ENCODE results near the gene IL21R. TPM values are rescaled to one million over a fixed set of nuclear protein-coding genes. Genes with fewer than 3 reads are reported as not detected.

The IL21R gene
- total RNA-seq, 1 experiment from 2014 or later: 3.8 TPM

DNA sequence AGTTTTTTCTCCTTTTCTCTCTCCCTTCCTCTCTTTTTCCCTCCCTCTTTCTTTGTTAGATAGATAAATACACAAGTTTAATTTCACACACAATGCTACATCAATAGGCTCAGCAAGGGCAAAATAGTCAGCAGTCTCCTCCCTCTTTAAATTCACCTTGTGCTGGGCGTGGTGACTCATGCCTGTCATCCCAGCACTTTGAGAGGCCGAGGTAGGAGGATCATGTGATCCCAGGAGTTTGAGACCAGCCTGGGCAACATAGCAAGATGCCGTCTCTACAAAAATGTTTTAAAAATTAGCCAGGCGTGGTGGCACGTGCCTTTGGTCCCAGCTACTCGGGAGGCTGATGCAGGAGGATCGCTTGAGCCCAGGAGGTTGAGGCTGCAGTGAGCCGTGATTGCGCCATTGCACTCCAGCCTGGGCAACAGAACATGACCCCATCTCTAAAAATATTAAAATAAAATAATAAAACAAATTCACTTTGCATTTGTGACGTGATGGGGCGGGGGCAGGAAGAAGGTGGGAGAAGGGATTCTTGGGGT lies 27.4 kb downstream of the IL21R start:
- intact Hi-C loops (cut with micrococcal nuclease; ENCODE audit: unreplicated experiment): no loop called here
- Histone ChIP-seq H3K9me2 (ENCODE audit: insufficient read depth) (no peaks in the 10 kb centered on the region), H3K4me3 (no peak overlapping the region), H3K4me1 (replicated peaks; ENCODE audit: insufficient read depth) (no peaks in the 10 kb centered on the region), H3K27ac (no peak overlapping the region), H3K36me3 (ENCODE audit: low read depth) (no peaks in the 10 kb centered on the region), H4K20me1 (ENCODE audit: insufficient read depth) (no peaks in the 10 kb centered on the region), H3F3A (ENCODE audit: insufficient read depth, low read depth) (peaks cover 6% of the 10 kb centered on the region; the same call in 1 of the 2 replicates), H3K27me3 (ENCODE audit: insufficient read depth, low read depth) (peaks cover 23% of the 10 kb centered on the region; the same call in 1 of the 2 replicates), H3K4me2 (no peak overlapping the region), H2AFZ (no peak overlapping the region), H3K79me2 (ENCODE audit: low read depth) (no peaks in the 10 kb centered on the region), H3K9me3 (ENCODE audit: insufficient read depth, low read depth) (no peaks in the 10 kb centered on the region)
- DNase-seq: no peak
- BruUV-seq (replicated peaks): no TSS peak
- ChIA-PET POLR2A (ENCODE audit: unreplicated experiment) (no interaction called here), CTCF (no interaction called here)
- no peak for TF ChIP-seq EZH2 (IDR thresholded peaks at IDR 0.05; ENCODE audit: low read depth)
- TF ChIP-seq, protein P1, sequence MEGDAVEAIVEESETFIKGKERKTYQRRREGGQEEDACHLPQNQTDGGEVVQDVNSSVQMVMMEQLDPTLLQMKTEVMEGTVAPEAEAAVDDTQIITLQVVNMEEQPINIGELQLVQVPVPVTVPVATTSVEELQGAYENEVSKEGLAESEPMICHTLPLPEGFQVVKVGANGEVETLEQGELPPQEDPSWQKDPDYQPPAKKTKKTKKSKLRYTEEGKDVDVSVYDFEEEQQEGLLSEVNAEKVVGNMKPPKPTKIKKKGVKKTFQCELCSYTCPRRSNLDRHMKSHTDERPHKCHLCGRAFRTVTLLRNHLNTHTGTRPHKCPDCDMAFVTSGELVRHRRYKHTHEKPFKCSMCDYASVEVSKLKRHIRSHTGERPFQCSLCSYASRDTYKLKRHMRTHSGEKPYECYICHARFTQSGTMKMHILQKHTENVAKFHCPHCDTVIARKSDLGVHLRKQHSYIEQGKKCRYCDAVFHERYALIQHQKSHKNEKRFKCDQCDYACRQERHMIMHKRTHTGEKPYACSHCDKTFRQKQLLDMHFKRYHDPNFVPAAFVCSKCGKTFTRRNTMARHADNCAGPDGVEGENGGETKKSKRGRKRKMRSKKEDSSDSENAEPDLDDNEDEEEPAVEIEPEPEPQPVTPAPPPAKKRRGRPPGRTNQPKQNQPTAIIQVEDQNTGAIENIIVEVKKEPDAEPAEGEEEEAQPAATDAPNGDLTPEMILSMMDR (conservative IDR thresholded peaks at IDR 0.05): no peak

DNA sequence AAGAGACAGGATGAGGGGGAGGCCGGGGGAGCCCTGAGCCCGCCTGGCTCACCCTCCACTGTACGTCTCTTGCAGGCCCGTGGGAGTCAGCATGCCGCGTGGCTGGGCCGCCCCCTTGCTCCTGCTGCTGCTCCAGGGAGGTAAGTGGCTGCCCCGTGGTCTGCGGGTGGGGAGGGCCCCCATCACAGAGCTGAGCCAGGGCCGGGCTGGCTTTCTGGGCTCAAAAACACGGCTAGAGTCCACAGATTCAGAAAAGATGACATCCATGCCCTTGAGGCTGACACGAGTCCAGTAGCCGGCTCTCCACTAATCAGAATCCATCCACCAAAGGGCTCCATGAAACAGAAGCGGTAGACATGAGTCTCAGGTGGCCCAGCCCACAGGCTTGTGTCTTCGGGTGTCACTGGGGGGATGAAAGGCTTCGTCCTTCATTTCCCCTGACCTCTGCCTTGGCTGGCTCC lies 28.0 kb downstream of the IL21R start:
- Histone ChIP-seq H4K20me1 (ENCODE audit: insufficient read depth) (no peaks in the 10 kb centered on the region), H3K4me2 (no peak overlapping the region), H3K36me3 (ENCODE audit: low read depth) (no peaks in the 10 kb centered on the region), H3K4me1 (replicated peaks; ENCODE audit: insufficient read depth) (no peaks in the 10 kb centered on the region), H2AFZ (no peak overlapping the region), H3K79me2 (ENCODE audit: low read depth) (no peaks in the 10 kb centered on the region), H3F3A (ENCODE audit: insufficient read depth, low read depth) (peaks cover 6% of the 10 kb centered on the region; the same call in 1 of the 2 replicates), H3K9me2 (ENCODE audit: insufficient read depth) (no peaks in the 10 kb centered on the region), H3K4me3 (no peak overlapping the region), H3K9me3 (ENCODE audit: insufficient read depth, low read depth) (no peaks in the 10 kb centered on the region), H3K27me3 (ENCODE audit: insufficient read depth, low read depth) (peaks cover 23% of the 10 kb centered on the region; the same call in 1 of the 2 replicates), H3K27ac (no peak overlapping the region)
- no TSS peak for BruUV-seq (replicated peaks)
- intact Hi-C loops (cut with micrococcal nuclease; ENCODE audit: unreplicated experiment): no loop called here
- no peak for DNase-seq
- TF ChIP-seq, protein P1 (conservative IDR thresholded peaks at IDR 0.05): no peak
- no peak for TF ChIP-seq EZH2 (IDR thresholded peaks at IDR 0.05; ENCODE audit: low read depth)
- CTCF ChIA-PET: no interaction called here
- POLR2A ChIA-PET (ENCODE audit: unreplicated experiment): no interaction called here

DNA sequence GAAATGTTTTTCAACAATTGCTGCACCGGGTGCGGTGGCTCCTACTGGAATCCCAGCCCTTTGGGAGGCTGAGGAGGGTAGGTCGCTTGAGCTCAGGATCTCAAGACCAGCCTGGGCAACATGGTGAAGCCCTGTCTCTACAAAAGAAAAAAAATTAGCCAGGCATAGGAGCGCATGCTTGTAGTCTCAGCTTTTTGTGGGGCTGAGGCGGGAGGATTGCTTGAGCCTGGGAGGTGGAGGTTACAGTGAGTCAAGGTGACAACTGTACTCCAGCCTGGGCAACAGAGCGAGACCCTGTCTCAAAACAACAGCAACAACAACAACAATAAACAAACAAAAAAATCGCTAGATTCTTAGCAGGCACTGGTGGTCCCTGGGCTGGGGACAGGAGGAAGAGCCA lies 28.5 kb downstream of the IL21R start:
- Histone ChIP-seq H2AFZ (no peak overlapping the region), H3K79me2 (ENCODE audit: low read depth) (no peaks in the 10 kb centered on the region), H3K4me3 (no peak overlapping the region), H3K27ac (no peak overlapping the region), H3K4me2 (no peak overlapping the region), H3F3A (ENCODE audit: insufficient read depth, low read depth) (peaks cover 6% of the 10 kb centered on the region; the same call in 1 of the 2 replicates), H3K4me1 (replicated peaks; ENCODE audit: insufficient read depth) (no peaks in the 10 kb centered on the region), H4K20me1 (ENCODE audit: insufficient read depth) (no peaks in the 10 kb centered on the region), H3K9me2 (ENCODE audit: insufficient read depth) (no peaks in the 10 kb centered on the region), H3K27me3 (ENCODE audit: insufficient read depth, low read depth) (peaks cover 23% of the 10 kb centered on the region; the same call in 1 of the 2 replicates), H3K36me3 (ENCODE audit: low read depth) (no peaks in the 10 kb centered on the region), H3K9me3 (ENCODE audit: insufficient read depth, low read depth) (no peaks in the 10 kb centered on the region)
- POLR2A ChIA-PET (ENCODE audit: unreplicated experiment): no interaction called here
- CTCF ChIA-PET: no interaction called here
- intact Hi-C loops (cut with micrococcal nuclease; ENCODE audit: unreplicated experiment): no loop called here
- DNase-seq: no peak
- BruUV-seq (replicated peaks): no TSS peak
- TF ChIP-seq, protein P1 (conservative IDR thresholded peaks at IDR 0.05): no peak
- no peak for TF ChIP-seq EZH2 (IDR thresholded peaks at IDR 0.05; ENCODE audit: low read depth)
